ENCODE results near the gene RFX2. TPM values are rescaled to one million over a fixed set of nuclear protein-coding genes. Genes with fewer than 3 reads are reported as not detected.

RFX2 gene
- total RNA-seq, 1 donor from 2014 or later = 6.5 TPM

DNA sequence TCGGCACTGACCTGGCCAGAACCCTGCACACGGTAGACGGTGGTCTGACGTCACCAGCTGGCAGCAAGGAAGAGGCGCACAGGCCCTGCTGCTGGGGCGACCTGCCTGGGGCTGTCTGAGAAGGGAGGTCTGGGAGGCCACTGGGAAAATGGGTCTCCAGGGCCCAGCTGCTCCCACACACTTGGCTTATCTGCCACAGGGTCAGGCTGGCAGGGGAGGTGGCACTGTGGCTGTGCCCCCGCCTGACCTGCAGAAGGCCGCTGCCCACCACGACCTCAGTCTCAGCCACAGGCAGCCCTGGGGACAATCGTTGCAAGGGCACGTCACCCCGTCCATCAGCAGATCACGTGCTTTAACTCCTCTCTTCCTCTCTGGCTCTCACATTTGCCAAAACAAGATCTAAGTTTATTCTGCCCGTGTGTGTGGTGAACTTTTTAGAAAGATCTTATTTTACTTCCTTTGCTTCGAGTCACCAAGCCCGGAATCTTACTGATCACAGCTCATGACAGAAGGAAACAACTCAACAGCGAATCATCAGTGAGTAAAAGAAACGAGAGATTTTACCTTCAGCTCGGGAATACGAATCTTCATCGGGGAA lies 87.1 kb downstream of the RFX2 start:
- H3K36me3 Mint-ChIP-seq (ENCODE audit: low read depth) = peaks cover 11% of the 10 kb centered on the region
- H3K4me1 Mint-ChIP-seq (ENCODE audit: low read depth) = peaks cover 24% of the 10 kb centered on the region
- no peaks in the 10 kb centered on the region for H3K9me3 Mint-ChIP-seq (ENCODE audit: low read depth)
- H3K27me3 Mint-ChIP-seq (ENCODE audit: low read depth) = no peaks in the 10 kb centered on the region
- TF ChIP-seq, protein P1, sequence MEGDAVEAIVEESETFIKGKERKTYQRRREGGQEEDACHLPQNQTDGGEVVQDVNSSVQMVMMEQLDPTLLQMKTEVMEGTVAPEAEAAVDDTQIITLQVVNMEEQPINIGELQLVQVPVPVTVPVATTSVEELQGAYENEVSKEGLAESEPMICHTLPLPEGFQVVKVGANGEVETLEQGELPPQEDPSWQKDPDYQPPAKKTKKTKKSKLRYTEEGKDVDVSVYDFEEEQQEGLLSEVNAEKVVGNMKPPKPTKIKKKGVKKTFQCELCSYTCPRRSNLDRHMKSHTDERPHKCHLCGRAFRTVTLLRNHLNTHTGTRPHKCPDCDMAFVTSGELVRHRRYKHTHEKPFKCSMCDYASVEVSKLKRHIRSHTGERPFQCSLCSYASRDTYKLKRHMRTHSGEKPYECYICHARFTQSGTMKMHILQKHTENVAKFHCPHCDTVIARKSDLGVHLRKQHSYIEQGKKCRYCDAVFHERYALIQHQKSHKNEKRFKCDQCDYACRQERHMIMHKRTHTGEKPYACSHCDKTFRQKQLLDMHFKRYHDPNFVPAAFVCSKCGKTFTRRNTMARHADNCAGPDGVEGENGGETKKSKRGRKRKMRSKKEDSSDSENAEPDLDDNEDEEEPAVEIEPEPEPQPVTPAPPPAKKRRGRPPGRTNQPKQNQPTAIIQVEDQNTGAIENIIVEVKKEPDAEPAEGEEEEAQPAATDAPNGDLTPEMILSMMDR (IDR thresholded peaks at IDR 0.05) = no peak
- H3K4me3 Mint-ChIP-seq (ENCODE audit: unreplicated experiment) = no peak overlapping the region
- peak overlapping the region; percentile 84 for H3K27ac Mint-ChIP-seq (ENCODE audit: unreplicated experiment)
- peak; percentile 57 for DNase-seq (ENCODE audit: low spot score)

DNA sequence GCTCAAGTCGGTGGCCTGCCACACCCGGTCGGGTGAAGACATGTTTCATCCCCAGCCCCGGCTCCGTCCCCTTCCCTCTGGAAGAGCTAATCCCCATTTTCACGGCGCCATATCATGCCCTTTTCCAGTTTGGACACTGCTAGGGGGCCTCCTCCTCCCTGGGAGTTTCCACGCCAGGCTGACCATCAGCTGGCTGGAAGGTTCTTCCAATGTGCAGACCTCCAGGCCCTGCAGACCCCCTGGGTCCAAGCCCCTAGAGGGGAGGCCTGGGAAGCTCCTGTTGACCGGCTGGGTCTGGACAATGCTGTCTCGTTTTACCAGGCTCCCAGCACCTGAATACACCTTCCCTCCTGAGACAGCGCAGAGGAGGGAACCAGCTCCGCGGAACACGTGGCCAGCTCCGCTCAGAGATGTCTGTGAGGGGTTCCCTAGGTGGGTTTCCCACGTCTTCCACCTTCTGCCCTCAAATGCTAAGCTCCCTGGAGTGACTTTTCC lies 87.7 kb downstream of the RFX2 start:
- DNase-seq (ENCODE audit: low spot score) = no peak
- Mint-ChIP-seq H3K27ac (ENCODE audit: unreplicated experiment) (peak overlapping the region; percentile 84), H3K36me3 (ENCODE audit: low read depth) (peaks cover 11% of the 10 kb centered on the region), H3K4me1 (ENCODE audit: low read depth) (peaks cover 24% of the 10 kb centered on the region), H3K9me3 (ENCODE audit: low read depth) (no peaks in the 10 kb centered on the region), H3K27me3 (ENCODE audit: low read depth) (no peaks in the 10 kb centered on the region), H3K4me3 (ENCODE audit: unreplicated experiment) (no peak overlapping the region)
- TF ChIP-seq, protein P1 (IDR thresholded peaks at IDR 0.05) = peak; percentile 69

DNA sequence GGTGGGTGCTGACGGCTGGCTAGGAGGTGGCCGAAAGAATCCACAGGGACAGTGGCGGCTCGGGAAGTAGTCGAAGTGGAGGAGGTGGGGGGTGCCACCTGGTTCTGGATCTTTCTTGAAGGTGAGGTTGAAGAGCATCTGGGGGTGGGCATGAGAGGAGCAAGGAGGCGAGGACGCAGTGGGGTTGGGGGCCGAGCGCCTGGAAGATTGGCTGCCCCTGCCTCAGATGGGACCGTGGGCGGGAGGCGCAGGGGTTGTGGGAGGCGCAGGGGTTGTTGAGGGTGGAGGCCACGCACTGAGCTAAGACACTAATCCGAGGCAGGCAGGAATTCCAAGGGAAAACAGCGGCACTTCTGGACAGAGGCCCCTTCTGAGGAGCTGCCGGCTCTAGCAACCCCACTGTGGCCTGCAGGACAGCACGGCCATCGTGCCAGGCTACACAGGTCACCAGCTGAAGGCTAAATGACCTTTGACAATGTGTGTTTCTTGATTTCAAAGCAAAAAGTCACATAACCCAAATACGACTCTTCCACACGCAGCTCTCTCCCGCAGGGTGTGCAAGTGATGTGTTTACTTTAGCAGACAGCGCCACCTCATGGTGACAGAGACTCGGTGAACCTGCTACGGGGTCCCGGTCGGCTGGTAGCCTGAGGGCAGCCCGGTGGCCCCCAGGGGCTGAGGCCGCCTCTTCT lies 88.3 kb downstream of the RFX2 start:
- peak overlapping the region; percentile 36 for H3K27ac Mint-ChIP-seq (ENCODE audit: unreplicated experiment)
- TF ChIP-seq, protein P1 (IDR thresholded peaks at IDR 0.05) = peak; percentile 92
- H3K9me3 Mint-ChIP-seq (ENCODE audit: low read depth) = no peaks in the 10 kb centered on the region
- H3K36me3 Mint-ChIP-seq (ENCODE audit: low read depth) = peaks cover 11% of the 10 kb centered on the region
- peak; percentile 89 for DNase-seq (ENCODE audit: low spot score)
- peaks cover 24% of the 10 kb centered on the region for H3K4me1 Mint-ChIP-seq (ENCODE audit: low read depth)
- no peaks in the 10 kb centered on the region for H3K27me3 Mint-ChIP-seq (ENCODE audit: low read depth)
- H3K4me3 Mint-ChIP-seq (ENCODE audit: unreplicated experiment) = no peak overlapping the region

DNA sequence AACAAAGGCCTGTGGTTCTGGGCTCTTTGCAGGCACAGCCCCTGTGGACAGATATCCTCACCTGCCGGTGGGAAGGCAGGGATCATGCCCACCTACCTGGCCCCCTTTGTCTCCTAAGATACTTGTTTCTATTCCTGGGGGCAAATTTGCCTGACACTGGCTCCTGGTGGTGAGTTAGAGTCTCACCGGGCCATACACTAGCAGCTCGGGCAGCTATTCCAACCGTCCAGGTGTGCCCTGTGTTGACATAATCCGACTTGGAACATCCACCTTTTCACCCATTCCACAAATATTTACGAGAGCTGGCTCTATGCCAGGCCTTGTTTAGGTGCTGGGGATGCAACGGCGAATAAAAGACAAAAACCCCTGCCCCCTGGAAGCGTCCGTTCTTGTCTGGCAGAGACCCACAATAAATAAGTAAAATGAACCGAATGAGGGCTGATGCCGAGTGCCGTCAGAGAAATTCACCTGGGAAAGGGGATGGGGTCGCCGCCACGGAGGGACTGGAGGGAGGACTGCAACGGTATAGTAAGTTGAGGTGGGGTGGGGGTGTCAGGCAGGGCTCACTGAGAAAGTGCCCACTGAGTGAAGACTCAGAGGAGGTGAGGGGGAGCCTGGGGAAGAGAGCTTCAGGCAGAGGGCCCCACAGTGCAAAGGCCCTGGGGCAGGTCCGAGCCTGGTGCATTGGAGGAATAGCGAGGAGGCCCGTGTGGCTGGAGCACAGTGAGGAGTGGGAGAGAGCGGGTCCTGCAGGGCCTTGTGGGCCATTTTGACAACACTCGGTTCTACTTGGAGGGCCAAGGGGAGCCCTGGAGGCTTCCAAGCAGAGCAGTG lies 89.1 kb downstream of the RFX2 start:
- Mint-ChIP-seq H3K27me3 (ENCODE audit: low read depth) (no peaks in the 10 kb centered on the region), H3K36me3 (ENCODE audit: low read depth) (peaks cover 4% of the 10 kb centered on the region), H3K9me3 (ENCODE audit: low read depth) (no peaks in the 10 kb centered on the region), H3K4me1 (ENCODE audit: low read depth) (peaks cover 24% of the 10 kb centered on the region), H3K27ac (ENCODE audit: unreplicated experiment) (no peak overlapping the region), H3K4me3 (ENCODE audit: unreplicated experiment) (no peak overlapping the region)
- TF ChIP-seq, protein P1 (IDR thresholded peaks at IDR 0.05) = peak; percentile 18
- peak; percentile 77 for DNase-seq (ENCODE audit: low spot score)

All from chondrocyte (in vitro differentiated cells).